Activated B cell treated with CpG ODN at 0.5 μM for 24 hours (primary cell): ENCODE data around the gene GLA. TPM values are rescaled to one million over a fixed set of nuclear protein-coding genes. Genes with fewer than 3 reads are reported as not detected.

Source experiments
- ATAC-seq: fragments of 200-7000 bp; cut with Tn5 transposase; one replicate; pipeline ENCODE4 v1.10.0; 2021; ENCODE audit warnings: low read depth, mild to moderate bottlenecking, moderate library complexity
- CTCF ChIA-PET: fragments of 350-600 bp; sonication (Branson Sonifier 250); formaldehyde crosslinking; loops from one replicate; lab custom pipeline; 2021; ENCODE audit warnings: antibody characterized with exemption; lab: Charles Lee
- POLR2A ChIA-PET: fragments of 350-600 bp; sonication (Branson Sonifier 250); formaldehyde crosslinking; loops from one replicate; lab custom pipeline; 2021; ENCODE audit warnings: antibody characterized with exemption; lab: Charles Lee
- DNase-seq: peaks from one replicate; pipeline ENCODE4 v3.0.0; 2022
- H3K27ac Mint-ChIP-seq: one replicate; pipeline ENCODE4 v1.8.0; 2020; ENCODE audit warnings: mixed read lengths
- H3K27me3 Mint-ChIP-seq: one replicate; pipeline ENCODE4 v1.8.0; 2021; ENCODE audit warnings: mixed read lengths
- H3K36me3 Mint-ChIP-seq: one replicate; pipeline ENCODE4 v1.8.0; 2021; ENCODE audit warnings: low read depth, mixed read lengths
- H3K4me1 Mint-ChIP-seq: one replicate; pipeline ENCODE4 v1.8.0; 2021; ENCODE audit warnings: mixed read lengths
- H3K4me3 Mint-ChIP-seq: one replicate; pipeline ENCODE4 v1.8.0; 2020; ENCODE audit warnings: mild to moderate bottlenecking, mixed read lengths
- H3K9me3 Mint-ChIP-seq: one replicate; pipeline ENCODE4 v1.8.0; 2020; ENCODE audit warnings: mixed read lengths
- CTCF ChIP-seq: fragments of 200-600 bp; IDR thresholded peaks from one replicate; pipeline ENCODE4 v1.8.0; 2022; ENCODE audit warnings: antibody characterized with exemption, mild to moderate bottlenecking
- intact Hi-C: fragments of 100-400 bp; cut with micrococcal nuclease; formaldehyde crosslinking; loops from one replicate; pipeline ENCODE4 v1.15.1; 2024
- total RNA-seq: library from RNA; stranded (reverse); gene quantifications from 2 replicates; pipeline ENCODE4 v1.2.3, GENCODE V29; 2022

GLA gene
- total RNA-seq, 1 donor from 2014 or later, result 32.2 TPM

GRCh38 chrX:101377547-101377946 is 30.2 kb downstream of the GLA start:
- H3K9me3 Mint-ChIP-seq, result no peaks in the 10 kb centered on the region
- POLR2A ChIA-PET, result interaction anchor here (0.8 to 2.4 kb wide), 4 partner anchors 8 to 30 kb away, joined by 3 to 18 read pairs (median 4); partner anchors contain the start of genes BTK, GLA, HNRNPH2 and RPL36A
- H3K27me3 Mint-ChIP-seq, result no peaks in the 10 kb centered on the region
- H3K27ac Mint-ChIP-seq, result peak overlapping the region; percentile 83
- H3K4me3 Mint-ChIP-seq, result peak overlapping the region; percentile 41
- peaks cover 52% of the 10 kb centered on the region for H3K4me1 Mint-ChIP-seq
- intact Hi-C loops, result loop anchor here (1.0 kb wide), 1 partner anchor 8 kb away; no protein-coding TSS in a partner anchor
- H3K36me3 Mint-ChIP-seq, result peaks cover 39% of the 10 kb centered on the region
- TF ChIP-seq CTCF, result no peak
- DNase-seq, result no peak
- CTCF ChIA-PET, result interaction anchor here (0.7 kb wide), 1 partner anchor 13 kb away, joined by 3 read pairs; the partner anchor contains the start of gene RPL36A
- peak; percentile 92 for ATAC-seq

- H3K4me1 Mint-ChIP-seq, result peaks cover 52% of the 10 kb centered on the region
- no peaks in the 10 kb centered on the region for H3K9me3 Mint-ChIP-seq
- ChIA-PET CTCF (no interaction called here), POLR2A (interaction anchor here (2.0 kb wide), 1 partner anchor 19 kb away, joined by 6 read pairs; no protein-coding TSS in a partner anchor)
- peak overlapping the region; percentile 64 for H3K4me3 Mint-ChIP-seq
- peak overlapping the region; percentile 81 for H3K27ac Mint-ChIP-seq
- TF ChIP-seq CTCF, result no peak
- ATAC-seq (peak; percentile 85), DNase-seq (no peak)
- H3K27me3 Mint-ChIP-seq, result no peaks in the 10 kb centered on the region
- H3K36me3 Mint-ChIP-seq, result peaks cover 63% of the 10 kb centered on the region
- intact Hi-C loops, result loop anchor here (1.0 to 5.0 kb wide), 3 partner anchors 13 to 36 kb away; partner anchors contain the start of genes GLA, HNRNPH2 and TIMM8A
These were observed 36.7 kb downstream of the GLA start for GRCh38 chrX:101370888-101371504.

GRCh38 chrX:101369687-101370086 is 38.0 kb downstream of the GLA start:
- intact Hi-C loops, result loop anchor here (2.0 to 5.0 kb wide), 2 partner anchors 21 to 38 kb away; partner anchors contain the start of genes GLA, HNRNPH2 and TIMM8A
- Mint-ChIP-seq H3K27me3 (no peaks in the 10 kb centered on the region), H3K9me3 (no peaks in the 10 kb centered on the region), H3K4me1 (peaks cover 38% of the 10 kb centered on the region), H3K4me3 (no peak overlapping the region), H3K27ac (peak overlapping the region; percentile 81), H3K36me3 (peaks cover 55% of the 10 kb centered on the region)
- POLR2A ChIA-PET, result interaction anchor here (1.8 kb wide), 1 partner anchor 11 kb away, joined by 5 read pairs; no protein-coding TSS in a partner anchor
- no peak for ATAC-seq
- no peak for DNase-seq
- CTCF ChIA-PET, result interaction anchor here (1.2 kb wide), 1 partner anchor 16 kb away, joined by 3 read pairs; the partner anchor contains the start of gene BTK
- no peak for TF ChIP-seq CTCF

- intact Hi-C loops, result no loop called here
- ATAC-seq (peak; percentile 35), DNase-seq (no peak)
- POLR2A ChIA-PET, result interaction anchor here (1.1 to 1.8 kb wide), 3 partner anchors 11 to 24 kb away, joined by 3 to 5 read pairs (median 4); no protein-coding TSS in a partner anchor
- H3K4me1 Mint-ChIP-seq, result peaks cover 35% of the 10 kb centered on the region
- TF ChIP-seq CTCF, result no peak
- no peaks in the 10 kb centered on the region for H3K9me3 Mint-ChIP-seq
- H3K4me3 Mint-ChIP-seq, result peak overlapping the region; percentile 38
- peaks cover 48% of the 10 kb centered on the region for H3K36me3 Mint-ChIP-seq
- no peaks in the 10 kb centered on the region for H3K27me3 Mint-ChIP-seq
- peak overlapping the region; percentile 71 for H3K27ac Mint-ChIP-seq
- CTCF ChIA-PET, result interaction anchor here (1.2 kb wide), 1 partner anchor 17 kb away, joined by 3 read pairs; the partner anchor contains the start of gene BTK
These were observed 38.9 kb downstream of the GLA start for GRCh38 chrX:101368800-101369199.

GRCh38 chrX:101365301-101365795 is 42.4 kb downstream of the GLA start:
- Mint-ChIP-seq H3K27me3 (no peaks in the 10 kb centered on the region), H3K4me1 (peaks cover 24% of the 10 kb centered on the region), H3K9me3 (no peaks in the 10 kb centered on the region), H3K36me3 (peaks cover 53% of the 10 kb centered on the region), H3K4me3 (no peak overlapping the region), H3K27ac (no peak overlapping the region)
- TF ChIP-seq CTCF, result no peak
- no peak for DNase-seq
- ATAC-seq, result no peak
- POLR2A ChIA-PET, result no interaction called here
- intact Hi-C loops, result no loop called here
- CTCF ChIA-PET, result no interaction called here
